KMS-11 (cell line): Measurements from ENCODE around the gene WDR49.

ENCODE experiments used
- H2AFZ ChIP-seq: fragments of 200-600 bp; sonication (generic); 2 replicates; pipeline ENCODE4 v1.6.1; 2016; ENCODE audit warnings: antibody characterized with exemption, mixed run types, low read depth
- H3K27ac ChIP-seq: fragments of 200-600 bp; sonication (generic); 2 replicates; pipeline ENCODE4 v1.6.1; 2016; ENCODE audit warnings: mild to moderate bottlenecking, mixed run types
- H3K27me3 ChIP-seq: fragments of 200-600 bp; sonication (generic); 2 replicates; pipeline ENCODE4 v1.6.1; 2017; ENCODE audit warnings: mild to moderate bottlenecking, low read depth, mixed run types, moderate library complexity; ENCODE audit not compliant: insufficient read depth
- H3K36me3 ChIP-seq: fragments of 200-600 bp; sonication (generic); 2 replicates; pipeline ENCODE4 v1.6.1; 2017; ENCODE audit warnings: mild to moderate bottlenecking, mixed run types; ENCODE audit not compliant: insufficient read depth
- H3K4me1 ChIP-seq: fragments of 200-600 bp; sonication (generic); 2 replicates; pipeline ENCODE4 v1.6.1; 2016; ENCODE audit warnings: mild to moderate bottlenecking, low read depth, mixed run types; ENCODE audit not compliant: poor library complexity, severe bottlenecking
- H3K4me2 ChIP-seq: fragments of 200-600 bp; sonication (generic); 2 replicates; pipeline ENCODE4 v1.7.0; 2016; ENCODE audit warnings: mild to moderate bottlenecking, mixed run types
- H3K4me3 ChIP-seq: fragments of 200-600 bp; sonication (generic); IDR thresholded peaks from 2 replicates; pipeline ENCODE4 v1.6.1; 2017; ENCODE audit warnings: low read depth, low read length, mixed read lengths; ENCODE audit not compliant: insufficient read depth
- H3K79me2 ChIP-seq: fragments of 200-600 bp; sonication (generic); 2 replicates; pipeline ENCODE4 v1.6.1; 2016; ENCODE audit warnings: low read depth, mixed run types; ENCODE audit not compliant: insufficient read depth
- H3K9ac ChIP-seq: fragments of 200-600 bp; sonication (generic); 2 replicates; pipeline ENCODE4 v1.6.1; 2016; ENCODE audit warnings: mild to moderate bottlenecking, mixed run types
- H4K20me1 ChIP-seq: fragments of 200-600 bp; sonication (generic); 2 replicates; pipeline ENCODE4 v1.6.1; 2016; ENCODE audit warnings: mild to moderate bottlenecking, mixed run types; ENCODE audit not compliant: insufficient read depth
- TF ChIP-seq, protein P1 (sequence below): fragments of 200-600 bp; sonication (generic); conservative IDR thresholded peaks from 2 replicates; pipeline ENCODE4 v1.6.1; 2017; ENCODE audit warnings: low read depth, mild to moderate bottlenecking, antibody characterized with exemption, low read length, moderate library complexity, mixed read lengths

Gene WDR49

DNA sequence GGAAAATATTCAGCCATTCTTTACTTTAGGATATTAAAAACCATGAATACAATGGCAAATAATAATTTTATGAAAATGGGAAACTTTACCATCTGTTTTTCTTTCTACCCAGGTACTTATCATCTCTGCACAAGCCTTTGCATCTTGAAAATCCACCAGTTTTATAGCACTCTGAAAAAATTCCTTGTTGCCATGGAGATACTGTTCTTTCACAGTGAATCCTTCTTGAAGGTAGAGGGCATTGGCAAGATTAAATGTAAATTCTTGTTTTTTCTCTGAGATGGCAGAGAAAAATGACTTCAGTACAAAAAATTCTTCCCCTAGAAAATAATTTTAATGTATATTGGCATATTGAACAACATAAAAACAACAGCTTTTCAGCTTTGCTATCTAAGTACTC, 186.8 kb downstream of the WDR49 start:
- Histone ChIP-seq H3K4me2 (no peak overlapping the region), H3K4me3 (no peak overlapping the region), H2AFZ (no peak overlapping the region), H3K9ac (no peak overlapping the region), H3K27me3 (no peaks in the 10 kb centered on the region), H3K79me2 (no peaks in the 10 kb centered on the region), H3K36me3 (no peaks in the 10 kb centered on the region), H4K20me1 (no peaks in the 10 kb centered on the region), H3K4me1 (no peaks in the 10 kb centered on the region), H3K27ac (no peak overlapping the region)
- TF ChIP-seq, protein P1, sequence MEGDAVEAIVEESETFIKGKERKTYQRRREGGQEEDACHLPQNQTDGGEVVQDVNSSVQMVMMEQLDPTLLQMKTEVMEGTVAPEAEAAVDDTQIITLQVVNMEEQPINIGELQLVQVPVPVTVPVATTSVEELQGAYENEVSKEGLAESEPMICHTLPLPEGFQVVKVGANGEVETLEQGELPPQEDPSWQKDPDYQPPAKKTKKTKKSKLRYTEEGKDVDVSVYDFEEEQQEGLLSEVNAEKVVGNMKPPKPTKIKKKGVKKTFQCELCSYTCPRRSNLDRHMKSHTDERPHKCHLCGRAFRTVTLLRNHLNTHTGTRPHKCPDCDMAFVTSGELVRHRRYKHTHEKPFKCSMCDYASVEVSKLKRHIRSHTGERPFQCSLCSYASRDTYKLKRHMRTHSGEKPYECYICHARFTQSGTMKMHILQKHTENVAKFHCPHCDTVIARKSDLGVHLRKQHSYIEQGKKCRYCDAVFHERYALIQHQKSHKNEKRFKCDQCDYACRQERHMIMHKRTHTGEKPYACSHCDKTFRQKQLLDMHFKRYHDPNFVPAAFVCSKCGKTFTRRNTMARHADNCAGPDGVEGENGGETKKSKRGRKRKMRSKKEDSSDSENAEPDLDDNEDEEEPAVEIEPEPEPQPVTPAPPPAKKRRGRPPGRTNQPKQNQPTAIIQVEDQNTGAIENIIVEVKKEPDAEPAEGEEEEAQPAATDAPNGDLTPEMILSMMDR = no peak

DNA sequence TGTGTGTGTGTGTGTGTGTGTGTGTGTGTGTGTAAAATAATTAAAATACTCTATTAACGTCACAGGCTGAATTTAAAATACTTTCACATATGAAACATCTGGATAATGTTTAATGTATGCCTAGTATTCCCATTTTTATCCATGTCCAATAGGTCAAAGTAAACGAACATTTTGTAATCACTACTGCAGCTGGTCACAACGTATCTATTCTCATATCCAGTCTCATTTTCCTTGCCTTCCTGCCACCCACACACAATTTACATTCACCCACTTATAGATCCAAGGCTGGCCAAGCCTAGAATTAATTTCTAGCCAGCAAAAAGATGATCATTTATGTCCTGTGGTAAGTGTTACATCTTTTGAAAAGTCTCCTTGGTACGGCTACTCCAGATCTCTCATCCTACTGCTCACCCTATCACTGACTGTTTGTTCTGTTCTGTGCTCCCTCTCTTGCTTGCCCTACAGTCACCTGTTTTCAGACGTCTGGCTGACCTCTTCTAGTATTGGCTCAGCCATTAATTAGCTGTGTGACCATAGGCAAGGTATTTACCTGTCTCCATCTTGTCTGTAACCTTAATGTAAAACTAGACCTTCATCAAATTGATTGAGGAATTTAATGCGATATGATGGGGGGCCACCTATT, 197.5 kb downstream of the WDR49 start:
- H3K36me3 ChIP-seq = no peaks in the 10 kb centered on the region
- no peak overlapping the region for H2AFZ ChIP-seq
- no peaks in the 10 kb centered on the region for H3K79me2 ChIP-seq
- no peak overlapping the region for H3K27ac ChIP-seq
- TF ChIP-seq, protein P1 = no peak
- no peak overlapping the region for H3K4me3 ChIP-seq
- H3K4me2 ChIP-seq = no peak overlapping the region
- H3K4me1 ChIP-seq = no peaks in the 10 kb centered on the region
- H3K27me3 ChIP-seq = no peaks in the 10 kb centered on the region
- H3K9ac ChIP-seq = no peak overlapping the region
- no peaks in the 10 kb centered on the region for H4K20me1 ChIP-seq

DNA sequence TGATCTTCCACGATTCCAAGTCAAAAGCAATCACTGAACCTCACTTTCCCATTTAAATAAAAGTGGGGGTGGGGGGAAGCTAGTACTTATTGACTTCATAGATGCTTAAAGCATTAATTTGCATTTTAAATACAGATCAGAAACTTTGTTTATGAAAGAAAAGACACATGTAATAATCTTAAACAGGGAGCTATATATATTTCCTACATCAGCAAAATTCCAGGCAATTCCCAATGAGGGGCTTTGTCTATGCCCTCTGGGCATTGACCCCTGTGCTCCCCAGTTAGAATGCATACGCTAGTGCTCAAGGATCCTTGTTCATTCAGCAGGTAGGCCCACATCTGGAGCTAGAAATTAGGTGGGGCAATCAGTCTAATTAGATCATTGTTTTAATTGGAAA, 199.9 kb downstream of the WDR49 start:
- no peak overlapping the region for H2AFZ ChIP-seq
- H3K9ac ChIP-seq = no peak overlapping the region
- H3K27me3 ChIP-seq = no peaks in the 10 kb centered on the region
- no peaks in the 10 kb centered on the region for H4K20me1 ChIP-seq
- H3K36me3 ChIP-seq = no peaks in the 10 kb centered on the region
- no peak overlapping the region for H3K27ac ChIP-seq
- no peaks in the 10 kb centered on the region for H3K79me2 ChIP-seq
- no peak overlapping the region for H3K4me2 ChIP-seq
- TF ChIP-seq, protein P1 = no peak
- no peak overlapping the region for H3K4me3 ChIP-seq
- no peaks in the 10 kb centered on the region for H3K4me1 ChIP-seq

DNA sequence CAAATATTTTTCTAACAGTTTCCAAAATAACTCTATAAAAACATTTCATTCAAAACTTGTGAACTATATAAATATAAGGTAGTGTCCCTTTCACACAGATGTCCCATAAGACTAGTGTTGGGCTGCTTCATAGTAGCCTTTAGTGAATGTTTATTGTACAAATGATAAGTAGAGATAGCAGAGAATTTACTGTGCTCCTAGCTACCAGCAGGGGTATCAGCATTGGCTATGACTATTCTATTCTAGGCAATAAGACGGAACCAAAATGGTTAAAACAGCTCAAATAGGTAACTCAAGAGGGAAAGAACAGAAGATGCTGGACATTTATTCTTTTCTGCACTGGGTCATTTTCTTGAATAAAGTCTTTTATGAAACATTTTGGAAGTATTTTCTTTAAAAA, 202.5 kb downstream of the WDR49 start:
- no peaks in the 10 kb centered on the region for H3K4me1 ChIP-seq

More for the DNA sequence above, 202.5 kb downstream of the WDR49 start:
- TF ChIP-seq, protein P1 = no peak
- H3K27me3 ChIP-seq = no peaks in the 10 kb centered on the region
- no peak overlapping the region for H3K4me3 ChIP-seq
- H4K20me1 ChIP-seq = no peaks in the 10 kb centered on the region
- no peak overlapping the region for H3K4me2 ChIP-seq
- H3K79me2 ChIP-seq = no peaks in the 10 kb centered on the region
- no peak overlapping the region for H3K9ac ChIP-seq
- no peaks in the 10 kb centered on the region for H3K36me3 ChIP-seq
- H3K27ac ChIP-seq = no peak overlapping the region
- no peak overlapping the region for H2AFZ ChIP-seq
